ENCODE measurements around the gene KLHL3. TPM values are rescaled to one million over a fixed set of nuclear protein-coding genes. Genes with fewer than 3 reads are reported as not detected.

The KLHL3 gene
- total RNA-seq, 4 donors from 2014 or later, result 0.75 to 4.4 (median 2.6) TPM

- Histone ChIP-seq H3K4me3 (no peak overlapping the region), H3K27ac (no peak overlapping the region), H3K9me3 (no peaks in the 10 kb centered on the region), H3K27me3 (no peaks in the 10 kb centered on the region), H3K36me3 (no peaks in the 10 kb centered on the region), H3K4me1 (no peaks in the 10 kb centered on the region)
- TF ChIP-seq EP300 (IDR thresholded peaks at IDR 0.05; ENCODE audit: low read depth) (no peak), POLR2AphosphoS5 (IDR thresholded peaks at IDR 0.05) (no peak), POLR2A (IDR thresholded peaks at IDR 0.05) (no peak)
- TF ChIP-seq, protein P1, sequence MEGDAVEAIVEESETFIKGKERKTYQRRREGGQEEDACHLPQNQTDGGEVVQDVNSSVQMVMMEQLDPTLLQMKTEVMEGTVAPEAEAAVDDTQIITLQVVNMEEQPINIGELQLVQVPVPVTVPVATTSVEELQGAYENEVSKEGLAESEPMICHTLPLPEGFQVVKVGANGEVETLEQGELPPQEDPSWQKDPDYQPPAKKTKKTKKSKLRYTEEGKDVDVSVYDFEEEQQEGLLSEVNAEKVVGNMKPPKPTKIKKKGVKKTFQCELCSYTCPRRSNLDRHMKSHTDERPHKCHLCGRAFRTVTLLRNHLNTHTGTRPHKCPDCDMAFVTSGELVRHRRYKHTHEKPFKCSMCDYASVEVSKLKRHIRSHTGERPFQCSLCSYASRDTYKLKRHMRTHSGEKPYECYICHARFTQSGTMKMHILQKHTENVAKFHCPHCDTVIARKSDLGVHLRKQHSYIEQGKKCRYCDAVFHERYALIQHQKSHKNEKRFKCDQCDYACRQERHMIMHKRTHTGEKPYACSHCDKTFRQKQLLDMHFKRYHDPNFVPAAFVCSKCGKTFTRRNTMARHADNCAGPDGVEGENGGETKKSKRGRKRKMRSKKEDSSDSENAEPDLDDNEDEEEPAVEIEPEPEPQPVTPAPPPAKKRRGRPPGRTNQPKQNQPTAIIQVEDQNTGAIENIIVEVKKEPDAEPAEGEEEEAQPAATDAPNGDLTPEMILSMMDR (IDR thresholded peaks at IDR 0.05), result no peak
- DNase-seq, result no peak
- intact Hi-C loops (cut with DNase I; ENCODE audit: low total_unique reads) (no loop called here), in situ Hi-C loops (cut with MboI; ENCODE audit: low pct_ligation_motif_present in 1 of 4, low pct_unique_long_range_greater_than_20kb in 1 of 4, low sequenced_read_pairs in 3 of 4) (no loop called here)
- 55 to 71% methylated on average over 2 to 3 of the region's 3 CpGs for WGBS, 2 donors (ENCODE audit: low coverage in 1 of 2)
Observed at GRCh38 chr5:137580030-137580429, 155.9 kb downstream of the KLHL3 start.

GRCh38 chr5:137575847-137576246 lies 160.0 kb downstream of the KLHL3 start:
- DNase-seq, result no peak
- in situ Hi-C loops (cut with MboI; ENCODE audit: low pct_ligation_motif_present in 1 of 4, low pct_unique_long_range_greater_than_20kb in 1 of 4, low sequenced_read_pairs in 3 of 4), result no loop called here

GRCh38 chr5:137575211-137575610 lies 160.7 kb downstream of the KLHL3 start:
- no peak overlapping the region for H3K27ac ChIP-seq
- no peaks in the 10 kb centered on the region for H3K36me3 ChIP-seq
- H3K4me3 ChIP-seq, result no peak overlapping the region
- 80 to 81% methylated on average over 1 to 3 of the region's 3 CpGs for WGBS, 2 donors (ENCODE audit: low coverage in 1 of 2)
- H3K4me1 ChIP-seq, result no peaks in the 10 kb centered on the region
- no peak for DNase-seq
- no peaks in the 10 kb centered on the region for H3K9me3 ChIP-seq
- no peaks in the 10 kb centered on the region for H3K27me3 ChIP-seq
- intact Hi-C loops (cut with DNase I; ENCODE audit: low total_unique reads) (no loop called here), in situ Hi-C loops (cut with MboI; ENCODE audit: low pct_ligation_motif_present in 1 of 4, low pct_unique_long_range_greater_than_20kb in 1 of 4, low sequenced_read_pairs in 3 of 4) (no loop called here)
- TF ChIP-seq, protein P1 (IDR thresholded peaks at IDR 0.05), result no peak
- TF ChIP-seq EP300 (IDR thresholded peaks at IDR 0.05; ENCODE audit: low read depth), result no peak
- TF ChIP-seq POLR2A (IDR thresholded peaks at IDR 0.05), result no peak
- no peak for TF ChIP-seq POLR2AphosphoS5 (IDR thresholded peaks at IDR 0.05)

More at GRCh38 chr5:137575847-137576246, 160.0 kb downstream of the KLHL3 start:
- H3K27me3 ChIP-seq, result no peaks in the 10 kb centered on the region
- H3K36me3 ChIP-seq, result no peaks in the 10 kb centered on the region
- H3K27ac ChIP-seq, result no peak overlapping the region
- H3K4me3 ChIP-seq, result no peak overlapping the region
- no peaks in the 10 kb centered on the region for H3K4me1 ChIP-seq
- 0 to 21% methylated on average over 2 of the region's 2 CpGs for WGBS, 2 donors (ENCODE audit: low coverage in 1 of 2)
- intact Hi-C loops (cut with DNase I; ENCODE audit: low total_unique reads), result no loop called here
- H3K9me3 ChIP-seq, result no peaks in the 10 kb centered on the region
- no peak for TF ChIP-seq EP300 (IDR thresholded peaks at IDR 0.05; ENCODE audit: low read depth)
- TF ChIP-seq, protein P1 (IDR thresholded peaks at IDR 0.05), result no peak
- no peak for TF ChIP-seq POLR2AphosphoS5 (IDR thresholded peaks at IDR 0.05)
- TF ChIP-seq POLR2A (IDR thresholded peaks at IDR 0.05), result no peak

- intact Hi-C loops (cut with DNase I; ENCODE audit: low total_unique reads) (no loop called here), in situ Hi-C loops (cut with MboI; ENCODE audit: low pct_ligation_motif_present in 1 of 4, low pct_unique_long_range_greater_than_20kb in 1 of 4, low sequenced_read_pairs in 3 of 4) (no loop called here)
- no peak for DNase-seq
- Histone ChIP-seq H3K27me3 (no peaks in the 10 kb centered on the region), H3K36me3 (no peaks in the 10 kb centered on the region), H3K27ac (no peak overlapping the region), H3K4me1 (no peaks in the 10 kb centered on the region), H3K4me3 (no peak overlapping the region), H3K9me3 (no peaks in the 10 kb centered on the region)
- TF ChIP-seq EP300 (IDR thresholded peaks at IDR 0.05; ENCODE audit: low read depth) (no peak), POLR2A (IDR thresholded peaks at IDR 0.05) (no peak), POLR2AphosphoS5 (IDR thresholded peaks at IDR 0.05) (no peak)
- TF ChIP-seq, protein P1 (IDR thresholded peaks at IDR 0.05), result no peak
- 85% methylated on average over 2 of the region's 2 CpGs; no CpG with 5 or more reads in 1 of the 2 donors for WGBS, 2 donors (ENCODE audit: low coverage in 1 of 2)
Observed at GRCh38 chr5:137573376-137573775, 162.5 kb downstream of the KLHL3 start.

All from transverse colon (tissue), 4 donors.